SK-N-SH treated with all-trans-retinoic acid at 6 μM for 48 hours (cell line): ENCODE results near the gene GABBR2.

Source experiments
- ATAC-seq: fragments of 200-7000 bp; cut with Tn5 transposase; 3 replicates; pipeline ENCODE4 v1.9.1; 2020; ENCODE audit warnings: mild to moderate bottlenecking, moderate library complexity
- ARNTL ChIP-seq: fragments of 450-650 bp; formaldehyde crosslinking; IDR thresholded peaks from 2 replicates; pipeline ENCODE4 v1.5.0; 2020; ENCODE audit warnings: low read depth, mild to moderate bottlenecking, moderate library complexity, borderline replicate concordance
- BACH2 ChIP-seq: fragments of 250-450 bp; sonication (Bioruptor Pico); IDR thresholded peaks from 2 replicates; pipeline ENCODE4 v1.9.0; 2021; ENCODE audit warnings: mild to moderate bottlenecking, borderline replicate concordance
- CSDC2 ChIP-seq: fragments of 250-450 bp; sonication (Bioruptor Pico); IDR thresholded peaks from 2 replicates; pipeline ENCODE4 v1.5.0; 2020; ENCODE audit warnings: mild to moderate bottlenecking, moderate library complexity
- GLIS3 ChIP-seq: fragments of 250-450 bp; sonication (Bioruptor Pico); IDR thresholded peaks from 2 replicates; pipeline ENCODE4 v1.5.0; 2020; ENCODE audit warnings: mild to moderate bottlenecking, moderate library complexity
- ISL1 ChIP-seq: fragments of 250-450 bp; sonication (Bioruptor Pico); IDR thresholded peaks from 2 replicates; pipeline ENCODE4 v2.1.2; 2022; ENCODE audit warnings: mild to moderate bottlenecking, moderate library complexity
- OSR1 ChIP-seq: fragments of 250-450 bp; sonication (Bioruptor Pico); IDR thresholded peaks from 2 replicates; pipeline ENCODE4 v1.8.0; 2022; ENCODE audit warnings: moderate library complexity, mild to moderate bottlenecking, inconsistent platforms
- RARB ChIP-seq: fragments of 250-450 bp; sonication (Bioruptor Pico); IDR thresholded peaks from 2 replicates; pipeline ENCODE4 v1.8.0; 2021; ENCODE audit warnings: mild to moderate bottlenecking, moderate library complexity
- SNAI2 ChIP-seq: fragments of 250-450 bp; sonication (Bioruptor Pico); IDR thresholded peaks from 2 replicates; pipeline ENCODE4 v1.5.0; 2020; ENCODE audit warnings: mild to moderate bottlenecking, moderate library complexity
- TCF4 ChIP-seq: fragments of 250-450 bp; sonication (Bioruptor Pico); IDR thresholded peaks from 2 replicates; pipeline ENCODE4 v1.8.0; 2021; ENCODE audit warnings: mild to moderate bottlenecking, moderate library complexity, borderline replicate concordance
- TOX ChIP-seq: fragments of 250-450 bp; sonication (Bioruptor Pico); IDR thresholded peaks from 2 replicates; pipeline ENCODE4 v1.8.0; 2021; ENCODE audit warnings: mild to moderate bottlenecking, moderate library complexity, borderline replicate concordance
- TSHZ2 ChIP-seq: fragments of 250-450 bp; sonication (Bioruptor Pico); IDR thresholded peaks from 2 replicates; pipeline ENCODE4 v1.5.0; 2020; ENCODE audit warnings: mild to moderate bottlenecking, moderate library complexity
- ZC3H10 ChIP-seq: fragments of 250-450 bp; sonication (Bioruptor Pico); IDR thresholded peaks from 2 replicates; pipeline ENCODE4 v1.5.1; 2021; ENCODE audit warnings: mild to moderate bottlenecking, moderate library complexity
- ZFP3 ChIP-seq: fragments of 250-450 bp; sonication (Bioruptor Pico); IDR thresholded peaks from 2 replicates; pipeline ENCODE4 v1.5.0; 2020; ENCODE audit warnings: mild to moderate bottlenecking, moderate library complexity
- ZFP30 ChIP-seq: fragments of 450-650 bp; formaldehyde crosslinking; IDR thresholded peaks from 2 replicates; pipeline ENCODE4 v1.5.0; 2022; ENCODE audit warnings: mild to moderate bottlenecking, moderate library complexity
- ZNF565 ChIP-seq: fragments of 450-650 bp; formaldehyde crosslinking; conservative IDR thresholded peaks from 2 replicates; pipeline ENCODE4 v1.5.0; 2020; ENCODE audit warnings: low read depth, mild to moderate bottlenecking, moderate library complexity
- ZNF70 ChIP-seq: fragments of 450-650 bp; formaldehyde crosslinking; IDR thresholded peaks from 2 replicates; pipeline ENCODE4 v1.5.0; 2020; ENCODE audit warnings: mild to moderate bottlenecking, moderate library complexity
- ZNF8 ChIP-seq: fragments of 450-650 bp; formaldehyde crosslinking; IDR thresholded peaks from 2 replicates; pipeline ENCODE4 v1.5.0; 2020; ENCODE audit warnings: mild to moderate bottlenecking, moderate library complexity
- TF ChIP-seq, protein P1 (sequence below): fragments of 250-450 bp; sonication (Bioruptor Pico); IDR thresholded peaks from 2 replicates; pipeline ENCODE4 v1.5.1; 2021; ENCODE audit warnings: mild to moderate bottlenecking, moderate library complexity
- TF ChIP-seq, protein P2 (sequence below): fragments of 250-450 bp; sonication (Bioruptor Pico); IDR thresholded peaks from 2 replicates; pipeline ENCODE4 v1.8.0; 2021; ENCODE audit warnings: low read depth, mild to moderate bottlenecking, moderate library complexity, borderline replicate concordance
- TF ChIP-seq, protein P3 (sequence below): fragments of 250-450 bp; sonication (Bioruptor Pico); IDR thresholded peaks from 2 replicates; pipeline ENCODE4 v1.5.1; 2020; ENCODE audit warnings: low read depth, mild to moderate bottlenecking, moderate library complexity
- TF ChIP-seq, protein P4 (sequence below): fragments of 250-450 bp; sonication (Bioruptor Pico); IDR thresholded peaks from 2 replicates; pipeline ENCODE4 v1.8.0; 2020; ENCODE audit warnings: mild to moderate bottlenecking, moderate library complexity, borderline replicate concordance

Gene GABBR2

DNA sequence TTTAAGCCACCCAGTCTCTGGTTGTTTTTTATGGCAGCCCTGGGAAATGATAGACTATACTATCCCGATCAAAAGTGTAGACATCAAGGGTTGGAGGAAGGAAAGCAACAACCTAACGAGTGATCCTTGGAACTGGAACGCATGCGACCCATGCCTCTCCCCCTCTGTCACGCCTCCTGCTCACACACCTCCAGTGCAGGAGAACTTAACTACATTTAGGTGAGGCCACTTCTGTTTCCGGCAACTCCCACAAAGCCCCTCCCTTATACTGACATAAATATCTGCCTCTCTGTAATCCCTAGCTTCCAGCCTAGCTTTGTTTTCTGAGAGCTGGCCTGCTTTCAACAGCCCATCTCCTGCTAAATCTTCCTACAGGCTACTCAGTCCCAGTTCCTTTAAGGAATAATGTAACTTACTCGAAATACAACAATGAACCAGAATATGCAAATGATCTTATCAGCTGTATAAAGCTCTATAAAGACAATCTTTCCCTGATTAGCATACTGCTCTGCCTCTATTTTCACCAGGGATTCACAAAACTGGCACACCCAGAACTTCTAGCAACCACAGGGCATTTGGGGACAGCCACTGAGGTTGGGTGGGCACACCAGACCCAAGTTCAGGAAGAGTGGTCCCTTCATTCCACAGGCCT lies 73.9 kb downstream of the GABBR2 start (continued):
- TF ChIP-seq, protein P1, sequence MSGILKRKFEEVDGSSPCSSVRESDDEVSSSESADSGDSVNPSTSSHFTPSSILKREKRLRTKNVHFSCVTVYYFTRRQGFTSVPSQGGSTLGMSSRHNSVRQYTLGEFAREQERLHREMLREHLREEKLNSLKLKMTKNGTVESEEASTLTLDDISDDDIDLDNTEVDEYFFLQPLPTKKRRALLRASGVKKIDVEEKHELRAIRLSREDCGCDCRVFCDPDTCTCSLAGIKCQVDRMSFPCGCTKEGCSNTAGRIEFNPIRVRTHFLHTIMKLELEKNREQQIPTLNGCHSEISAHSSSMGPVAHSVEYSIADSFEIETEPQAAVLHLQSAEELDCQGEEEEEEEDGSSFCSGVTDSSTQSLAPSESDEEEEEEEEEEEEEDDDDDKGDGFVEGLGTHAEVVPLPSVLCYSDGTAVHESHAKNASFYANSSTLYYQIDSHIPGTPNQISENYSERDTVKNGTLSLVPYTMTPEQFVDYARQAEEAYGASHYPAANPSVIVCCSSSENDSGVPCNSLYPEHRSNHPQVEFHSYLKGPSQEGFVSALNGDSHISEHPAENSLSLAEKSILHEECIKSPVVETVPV (CRISPR knock-in tag): no peak
- TF ChIP-seq RARB: no peak

GRCh38 chr9:98632839-98633238 lies 75.9 kb downstream of the GABBR2 start:
- TF ChIP-seq ISL1 (CRISPR knock-in tag) (no peak), ZC3H10 (no peak), ZNF8 (CRISPR knock-in tag) (no peak), SNAI2 (CRISPR knock-in tag) (no peak), ZFP3 (CRISPR knock-in tag) (no peak), GLIS3 (no peak), ZNF565 (CRISPR knock-in tag) (no peak), BACH2 (CRISPR knock-in tag) (no peak), CSDC2 (CRISPR knock-in tag) (no peak), TCF4 (CRISPR knock-in tag) (no peak), TOX (CRISPR knock-in tag) (no peak), ZNF70 (CRISPR knock-in tag) (no peak), RARB (no peak), ARNTL (CRISPR knock-in tag) (no peak), OSR1 (CRISPR knock-in tag) (no peak)
- TF ChIP-seq, protein P2, sequence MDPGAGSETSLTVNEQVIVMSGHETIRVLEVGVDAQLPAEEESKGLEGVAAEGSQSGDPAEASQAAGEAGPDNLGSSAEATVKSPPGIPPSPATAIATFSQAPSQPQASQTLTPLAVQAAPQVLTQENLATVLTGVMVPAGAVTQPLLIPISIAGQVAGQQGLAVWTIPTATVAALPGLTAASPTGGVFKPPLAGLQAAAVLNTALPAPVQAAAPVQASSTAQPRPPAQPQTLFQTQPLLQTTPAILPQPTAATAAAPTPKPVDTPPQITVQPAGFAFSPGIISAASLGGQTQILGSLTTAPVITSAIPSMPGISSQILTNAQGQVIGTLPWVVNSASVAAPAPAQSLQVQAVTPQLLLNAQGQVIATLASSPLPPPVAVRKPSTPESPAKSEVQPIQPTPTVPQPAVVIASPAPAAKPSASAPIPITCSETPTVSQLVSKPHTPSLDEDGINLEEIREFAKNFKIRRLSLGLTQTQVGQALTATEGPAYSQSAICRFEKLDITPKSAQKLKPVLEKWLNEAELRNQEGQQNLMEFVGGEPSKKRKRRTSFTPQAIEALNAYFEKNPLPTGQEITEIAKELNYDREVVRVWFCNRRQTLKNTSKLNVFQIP: no peak
- TF ChIP-seq, protein P3, sequence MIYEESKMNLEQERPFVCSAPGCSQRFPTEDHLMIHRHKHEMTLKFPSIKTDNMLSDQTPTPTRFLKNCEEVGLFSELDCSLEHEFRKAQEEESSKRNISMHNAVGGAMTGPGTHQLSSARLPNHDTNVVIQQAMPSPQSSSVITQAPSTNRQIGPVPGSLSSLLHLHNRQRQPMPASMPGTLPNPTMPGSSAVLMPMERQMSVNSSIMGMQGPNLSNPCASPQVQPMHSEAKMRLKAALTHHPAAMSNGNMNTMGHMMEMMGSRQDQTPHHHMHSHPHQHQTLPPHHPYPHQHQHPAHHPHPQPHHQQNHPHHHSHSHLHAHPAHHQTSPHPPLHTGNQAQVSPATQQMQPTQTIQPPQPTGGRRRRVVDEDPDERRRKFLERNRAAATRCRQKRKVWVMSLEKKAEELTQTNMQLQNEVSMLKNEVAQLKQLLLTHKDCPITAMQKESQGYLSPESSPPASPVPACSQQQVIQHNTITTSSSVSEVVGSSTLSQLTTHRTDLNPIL (CRISPR knock-in tag): no peak
- TF ChIP-seq, protein P4, sequence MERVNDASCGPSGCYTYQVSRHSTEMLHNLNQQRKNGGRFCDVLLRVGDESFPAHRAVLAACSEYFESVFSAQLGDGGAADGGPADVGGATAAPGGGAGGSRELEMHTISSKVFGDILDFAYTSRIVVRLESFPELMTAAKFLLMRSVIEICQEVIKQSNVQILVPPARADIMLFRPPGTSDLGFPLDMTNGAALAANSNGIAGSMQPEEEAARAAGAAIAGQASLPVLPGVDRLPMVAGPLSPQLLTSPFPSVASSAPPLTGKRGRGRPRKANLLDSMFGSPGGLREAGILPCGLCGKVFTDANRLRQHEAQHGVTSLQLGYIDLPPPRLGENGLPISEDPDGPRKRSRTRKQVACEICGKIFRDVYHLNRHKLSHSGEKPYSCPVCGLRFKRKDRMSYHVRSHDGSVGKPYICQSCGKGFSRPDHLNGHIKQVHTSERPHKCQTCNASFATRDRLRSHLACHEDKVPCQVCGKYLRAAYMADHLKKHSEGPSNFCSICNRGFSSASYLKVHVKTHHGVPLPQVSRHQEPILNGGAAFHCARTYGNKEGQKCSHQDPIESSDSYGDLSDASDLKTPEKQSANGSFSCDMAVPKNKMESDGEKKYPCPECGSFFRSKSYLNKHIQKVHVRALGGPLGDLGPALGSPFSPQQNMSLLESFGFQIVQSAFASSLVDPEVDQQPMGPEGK: no peak
- TF ChIP-seq, protein P1 (CRISPR knock-in tag): no peak
- no peak for ATAC-seq

DNA sequence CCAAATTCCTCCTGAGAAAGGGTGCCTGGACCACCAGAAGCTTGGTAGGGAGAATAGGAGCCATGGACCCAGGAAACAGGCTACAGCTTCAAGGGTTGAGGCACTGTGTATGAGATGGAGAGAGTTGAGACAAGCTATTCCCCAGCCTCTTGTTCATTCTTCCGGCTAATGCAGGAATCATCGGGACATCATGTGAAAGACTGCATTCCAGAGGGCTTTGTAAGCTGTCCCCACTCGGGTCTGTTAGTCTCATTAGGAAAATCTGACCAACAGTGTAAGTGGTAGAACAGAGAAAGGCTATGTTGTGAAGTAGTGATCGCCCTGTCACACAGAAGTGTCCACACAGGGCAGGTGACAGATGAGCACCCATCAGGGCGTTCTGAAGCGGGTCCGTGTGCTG lies 81.4 kb downstream of the GABBR2 start:
- TF ChIP-seq OSR1 (CRISPR knock-in tag) (no peak), TCF4 (CRISPR knock-in tag) (no peak), ISL1 (CRISPR knock-in tag) (no peak), TSHZ2 (no peak), GLIS3 (no peak), ZFP30 (CRISPR knock-in tag) (no peak), RARB (no peak)
- no peak for ATAC-seq
